IPS-15b (cell line): ENCODE data around the gene PLEKHG3.
"Not testable (repeated sequence)": the region's sequence is repeated elsewhere in the genome, so short reads cannot be mapped to it uniquely, and the experiment has no call there.

Experiments used
- H3K27me3 ChIP-seq: one replicate; pipeline ENCODE4 v1.6.1; 2013; ENCODE audit warnings: low read length; ENCODE audit not compliant: control insufficient read depth, insufficient read depth
- H3K36me3 ChIP-seq: one replicate; pipeline ENCODE4 v1.6.1; 2013; ENCODE audit warnings: low read length; ENCODE audit not compliant: control insufficient read depth, insufficient read depth
- H3K4me1 ChIP-seq: one replicate; pipeline ENCODE4 v1.6.1; 2013; ENCODE audit warnings: mild to moderate bottlenecking, low read length; ENCODE audit not compliant: control insufficient read depth, insufficient read depth
- H3K4me3 ChIP-seq: one replicate; pipeline ENCODE4 v1.5.1; 2013; ENCODE audit warnings: low read depth, low read length
- H3K9ac ChIP-seq: one replicate; pipeline ENCODE4 v1.6.1; 2013; ENCODE audit warnings: low read depth, mild to moderate bottlenecking, low read length
- H3K9me3 ChIP-seq: one replicate; pipeline ENCODE4 v1.6.1; 2013; ENCODE audit warnings: mild to moderate bottlenecking, low read length; ENCODE audit not compliant: control insufficient read depth, insufficient read depth

PLEKHG3 gene

DNA sequence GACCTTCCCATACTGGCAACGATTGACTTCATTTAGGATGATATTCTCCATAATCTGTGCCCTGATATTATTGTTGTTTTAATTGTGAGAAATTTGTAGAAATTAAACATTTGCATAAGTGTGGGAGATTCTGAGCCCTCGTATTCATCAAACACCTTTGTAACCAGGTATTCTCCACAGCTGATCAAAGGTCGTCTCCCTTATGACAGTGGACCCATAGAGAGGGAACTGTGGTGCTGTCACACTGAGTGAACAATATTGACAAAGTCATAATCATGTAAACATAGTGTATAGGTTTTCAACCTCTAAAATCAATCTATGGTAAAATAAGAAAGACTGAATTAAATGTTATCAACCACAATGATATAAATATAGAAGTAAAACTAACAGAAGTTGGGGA is 14.9 kb upstream of the PLEKHG3 start:
- H3K4me3 ChIP-seq = no peak overlapping the region
- no peaks in the 10 kb centered on the region for H3K4me1 ChIP-seq
- peaks cover 22% of the 10 kb centered on the region for H3K27me3 ChIP-seq
- no peaks in the 10 kb centered on the region for H3K9me3 ChIP-seq
- no peaks in the 10 kb centered on the region for H3K36me3 ChIP-seq
- H3K9ac ChIP-seq = no peak overlapping the region

- not testable (repeated sequence) for H3K4me3 ChIP-seq, H3K4me1 ChIP-seq, H3K9ac ChIP-seq, H3K36me3 ChIP-seq, H3K9me3 ChIP-seq
- peaks cover 27% of the 10 kb centered on the region for H3K27me3 ChIP-seq
Measured at GRCh38 chr14:64690607-64691006, 13.6 kb upstream of the PLEKHG3 start.

GRCh38 chr14:64691376-64691775 is 12.8 kb upstream of the PLEKHG3 start:
- Histone ChIP-seq H3K4me1 (no peaks in the 10 kb centered on the region), H3K9me3 (no peaks in the 10 kb centered on the region), H3K4me3 (no peak overlapping the region), H3K9ac (no peak overlapping the region), H3K27me3 (peaks cover 27% of the 10 kb centered on the region), H3K36me3 (no peaks in the 10 kb centered on the region)

GRCh38 chr14:64692189-64692985 is 11.8 kb upstream of the PLEKHG3 start:
- no peaks in the 10 kb centered on the region for H3K36me3 ChIP-seq
- H3K4me1 ChIP-seq = no peaks in the 10 kb centered on the region
- peaks cover 26% of the 10 kb centered on the region for H3K27me3 ChIP-seq
- H3K9ac ChIP-seq = no peak overlapping the region
- no peaks in the 10 kb centered on the region for H3K9me3 ChIP-seq
- no peak overlapping the region for H3K4me3 ChIP-seq

DNA sequence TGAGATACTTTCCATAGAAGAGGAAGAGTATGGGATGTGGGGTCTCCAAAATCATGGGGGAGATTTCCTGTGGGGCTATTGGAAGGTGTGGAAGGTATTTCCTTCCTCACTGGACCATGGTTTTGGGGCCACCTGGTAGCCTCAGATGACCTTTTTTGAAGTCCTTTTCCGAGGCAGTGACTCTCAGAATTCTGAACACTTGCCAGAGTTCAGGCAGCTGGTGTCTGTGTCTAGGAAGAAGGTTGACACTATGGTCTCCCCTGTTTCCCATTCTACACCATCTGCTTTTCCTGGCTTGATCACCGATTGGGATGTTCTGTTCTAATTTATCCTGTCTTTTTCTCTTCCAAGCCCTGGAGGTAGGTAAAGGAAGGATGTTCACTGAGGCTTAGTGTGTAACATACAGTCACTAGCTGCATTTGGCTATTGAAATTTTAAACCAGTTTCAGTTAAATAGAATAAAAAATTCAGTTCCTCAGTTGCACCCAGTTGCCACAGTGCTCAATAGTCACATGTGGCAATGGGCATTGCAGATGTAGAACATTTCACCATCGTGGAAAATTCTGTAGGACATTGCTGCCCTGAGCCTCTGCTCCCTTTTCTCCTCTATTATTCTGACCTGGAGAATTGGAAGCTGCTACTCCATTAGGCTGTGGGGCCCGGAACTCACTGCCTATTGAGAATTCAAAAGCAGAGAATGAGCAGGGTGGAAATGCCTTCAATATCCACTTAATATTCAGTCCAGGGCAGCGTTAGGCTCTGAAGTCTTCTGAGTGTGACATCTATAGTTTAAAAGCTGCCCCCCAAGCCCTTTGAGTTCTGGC is 11.0 kb upstream of the PLEKHG3 start:
- H3K9ac ChIP-seq = no peak overlapping the region
- peaks cover 20% of the 10 kb centered on the region for H3K27me3 ChIP-seq
- H3K4me3 ChIP-seq = no peak overlapping the region
- peaks cover 2% of the 10 kb centered on the region for H3K4me1 ChIP-seq
- no peaks in the 10 kb centered on the region for H3K9me3 ChIP-seq
- no peaks in the 10 kb centered on the region for H3K36me3 ChIP-seq

GRCh38 chr14:64693810-64694165 is 10.4 kb upstream of the PLEKHG3 start:
- Histone ChIP-seq H3K4me1 (peaks cover 8% of the 10 kb centered on the region), H3K9me3 (no peaks in the 10 kb centered on the region), H3K27me3 (peaks cover 14% of the 10 kb centered on the region), H3K9ac (no peak overlapping the region), H3K4me3 (no peak overlapping the region), H3K36me3 (no peaks in the 10 kb centered on the region)

DNA sequence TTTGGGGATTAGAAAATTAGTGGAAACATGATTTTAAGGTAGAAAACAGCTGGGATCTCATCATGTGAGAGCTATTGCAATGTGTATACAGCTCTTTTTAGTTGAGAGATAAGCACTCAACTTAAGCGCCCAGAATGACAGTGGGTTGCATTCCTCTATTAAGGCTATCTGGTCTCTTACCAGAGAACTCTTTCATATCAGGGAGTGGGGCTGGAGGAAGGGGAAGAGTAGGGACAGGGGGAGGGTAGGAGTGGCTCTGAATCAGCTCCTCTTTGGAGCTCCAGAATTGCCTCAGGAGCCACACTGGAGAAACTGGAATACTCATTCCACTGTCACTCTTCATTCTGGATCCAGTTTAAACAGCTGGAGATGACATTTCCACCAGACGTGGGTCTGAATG is 9.2 kb upstream of the PLEKHG3 start:
- no peaks in the 10 kb centered on the region for H3K36me3 ChIP-seq
- no peak overlapping the region for H3K4me3 ChIP-seq
- H3K4me1 ChIP-seq = peaks cover 16% of the 10 kb centered on the region
- no peak overlapping the region for H3K9ac ChIP-seq
- H3K9me3 ChIP-seq = no peaks in the 10 kb centered on the region
- peaks cover 5% of the 10 kb centered on the region for H3K27me3 ChIP-seq

DNA sequence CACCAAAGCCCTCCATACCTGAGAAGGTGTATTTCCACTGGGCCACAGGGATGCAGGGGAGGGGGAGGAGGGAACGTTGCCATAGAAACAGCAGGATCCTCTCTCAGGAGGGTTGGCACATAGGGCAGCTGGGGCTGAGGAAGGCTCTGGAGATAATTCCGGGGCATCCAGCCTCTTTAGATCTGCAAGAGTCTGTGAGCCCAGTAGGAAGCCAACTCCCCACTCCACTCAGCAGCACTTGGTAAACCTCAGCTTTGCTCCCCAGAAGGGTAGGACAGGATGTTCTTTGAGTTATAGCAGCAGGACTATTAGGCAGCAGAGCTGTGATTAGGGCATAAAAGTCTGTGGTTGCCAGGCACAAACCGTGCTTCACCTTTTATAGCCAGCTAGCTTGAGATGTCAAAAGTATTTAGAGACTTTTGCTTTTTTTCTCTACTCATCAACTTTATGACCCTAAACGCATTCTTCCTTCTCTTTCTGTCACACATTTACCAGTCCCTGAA is 7.8 kb upstream of the PLEKHG3 start:
- peaks cover 21% of the 10 kb centered on the region for H3K4me1 ChIP-seq
- no peak overlapping the region for H3K9ac ChIP-seq
- no peaks in the 10 kb centered on the region for H3K9me3 ChIP-seq
- H3K27me3 ChIP-seq = peaks cover 5% of the 10 kb centered on the region
- no peak overlapping the region for H3K4me3 ChIP-seq
- no peaks in the 10 kb centered on the region for H3K36me3 ChIP-seq

- Histone ChIP-seq H3K4me3 (no peak overlapping the region), H3K9ac (peak overlapping the region; percentile 8), H3K27me3 (peaks cover 8% of the 10 kb centered on the region), H3K4me1 (peaks cover 39% of the 10 kb centered on the region), H3K9me3 (no peaks in the 10 kb centered on the region), H3K36me3 (no peaks in the 10 kb centered on the region)
Measured at GRCh38 chr14:64698903-64699302, 5.3 kb upstream of the PLEKHG3 start.

DNA sequence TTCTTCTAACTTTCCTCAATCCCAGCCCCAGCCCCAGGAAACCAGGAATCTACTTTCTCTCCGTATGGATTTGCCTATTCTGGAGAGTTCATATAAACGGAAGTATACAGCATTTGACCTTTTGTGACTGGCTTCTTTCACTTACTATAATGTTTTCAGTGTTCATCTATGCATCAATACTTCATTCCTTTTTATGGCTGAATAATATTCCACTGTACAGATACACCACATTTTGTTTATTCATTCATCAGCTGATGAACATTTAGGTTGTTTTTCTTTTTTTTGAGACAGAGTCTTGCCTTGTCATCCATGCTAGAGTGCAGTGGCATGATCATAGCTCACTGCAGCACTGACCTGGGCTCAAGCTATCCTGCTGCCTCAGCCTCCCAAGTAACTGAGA is 3.9 kb upstream of the PLEKHG3 start:
- Histone ChIP-seq H3K9ac (no peak overlapping the region), H3K4me3 (no peak overlapping the region), H3K4me1 (peaks cover 39% of the 10 kb centered on the region), H3K9me3 (no peaks in the 10 kb centered on the region), H3K27me3 (peaks cover 5% of the 10 kb centered on the region), H3K36me3 (no peaks in the 10 kb centered on the region)

- Histone ChIP-seq H3K9me3 (no peaks in the 10 kb centered on the region), H3K27me3 (peaks cover 10% of the 10 kb centered on the region), H3K9ac (no peak overlapping the region), H3K4me3 (no peak overlapping the region), H3K36me3 (no peaks in the 10 kb centered on the region), H3K4me1 (peaks cover 43% of the 10 kb centered on the region)
Measured at GRCh38 chr14:64700894-64701293, 3.3 kb upstream of the PLEKHG3 start.

DNA sequence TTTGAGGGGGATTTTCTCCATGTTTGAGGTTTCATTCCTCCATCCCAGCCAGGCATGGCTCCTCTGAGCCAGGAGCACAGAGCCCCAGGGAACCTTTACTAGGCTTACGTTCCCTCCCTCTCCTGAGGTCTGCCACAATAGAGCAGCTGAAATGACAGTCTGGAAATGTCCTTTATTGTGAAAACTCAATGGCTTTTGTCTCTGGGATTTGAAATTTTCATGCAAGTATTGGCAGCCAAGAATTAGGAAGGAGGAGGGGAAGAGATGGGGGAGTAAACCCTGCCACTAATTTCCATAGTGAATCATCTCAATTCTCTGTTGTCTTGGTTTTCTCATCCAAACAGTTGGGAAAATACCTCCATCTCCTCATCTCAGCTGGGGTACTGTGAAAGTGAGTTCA is 2.6 kb upstream of the PLEKHG3 start:
- Histone ChIP-seq H3K9ac (no peak overlapping the region), H3K36me3 (no peaks in the 10 kb centered on the region), H3K4me3 (no peak overlapping the region), H3K9me3 (no peaks in the 10 kb centered on the region), H3K27me3 (peaks cover 13% of the 10 kb centered on the region), H3K4me1 (peaks cover 51% of the 10 kb centered on the region)
